ENCODE measurements around the gene NAALADL2.

DNA sequence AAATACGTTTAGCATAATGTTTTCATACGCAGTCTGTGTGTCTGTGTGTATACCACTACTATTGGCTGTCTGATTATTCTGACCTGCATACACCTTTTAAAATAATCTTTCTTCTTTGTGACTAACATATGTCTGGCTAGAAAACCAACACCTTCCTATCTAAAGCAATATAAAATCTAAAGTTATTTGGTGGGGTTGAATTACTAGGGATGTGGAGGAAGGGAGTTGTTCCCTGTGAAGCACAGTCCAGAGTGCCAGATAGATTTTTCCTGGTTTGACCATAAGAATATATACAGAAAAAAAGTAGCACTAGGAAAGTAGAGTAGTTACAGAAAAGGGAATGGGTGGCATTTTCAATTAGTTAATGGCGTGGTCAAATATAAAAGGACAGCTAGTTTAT is 918.8 kb downstream of the NAALADL2 start:
- no peak for TF ChIP-seq POLR2A (IDR thresholded peaks at IDR 0.05)
- TF ChIP-seq, protein P1, sequence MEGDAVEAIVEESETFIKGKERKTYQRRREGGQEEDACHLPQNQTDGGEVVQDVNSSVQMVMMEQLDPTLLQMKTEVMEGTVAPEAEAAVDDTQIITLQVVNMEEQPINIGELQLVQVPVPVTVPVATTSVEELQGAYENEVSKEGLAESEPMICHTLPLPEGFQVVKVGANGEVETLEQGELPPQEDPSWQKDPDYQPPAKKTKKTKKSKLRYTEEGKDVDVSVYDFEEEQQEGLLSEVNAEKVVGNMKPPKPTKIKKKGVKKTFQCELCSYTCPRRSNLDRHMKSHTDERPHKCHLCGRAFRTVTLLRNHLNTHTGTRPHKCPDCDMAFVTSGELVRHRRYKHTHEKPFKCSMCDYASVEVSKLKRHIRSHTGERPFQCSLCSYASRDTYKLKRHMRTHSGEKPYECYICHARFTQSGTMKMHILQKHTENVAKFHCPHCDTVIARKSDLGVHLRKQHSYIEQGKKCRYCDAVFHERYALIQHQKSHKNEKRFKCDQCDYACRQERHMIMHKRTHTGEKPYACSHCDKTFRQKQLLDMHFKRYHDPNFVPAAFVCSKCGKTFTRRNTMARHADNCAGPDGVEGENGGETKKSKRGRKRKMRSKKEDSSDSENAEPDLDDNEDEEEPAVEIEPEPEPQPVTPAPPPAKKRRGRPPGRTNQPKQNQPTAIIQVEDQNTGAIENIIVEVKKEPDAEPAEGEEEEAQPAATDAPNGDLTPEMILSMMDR (IDR thresholded peaks at IDR 0.05): no peak
